SU-DHL-6 (cell line): ENCODE measurements around the gene MCTP1.

ENCODE experiments used
- H2AFZ ChIP-seq: fragments of 200-600 bp; sonication (generic); 2 replicates; pipeline ENCODE4 v1.6.1; 2014; ENCODE audit warnings: low read depth, mild to moderate bottlenecking, moderate library complexity, mixed read lengths, antibody characterized with exemption, low read length; ENCODE audit not compliant: severe bottlenecking
- H3F3A ChIP-seq: fragments of 200-600 bp; shearing (Covaris generic); 2 replicates; pipeline ENCODE4 v1.6.0; 2016; ENCODE audit warnings: antibody characterized with exemption, mild to moderate bottlenecking; ENCODE audit not compliant: insufficient read depth
- H3K27ac ChIP-seq: fragments of 200-600 bp; sonication (generic); 2 replicates; pipeline ENCODE4 v1.5.1; 2016; ENCODE audit warnings: low read depth, mild to moderate bottlenecking, low read length, moderate library complexity, mixed read lengths
- H3K27me3 ChIP-seq: fragments of 200-600 bp; sonication (generic), shearing (Covaris generic); 2 replicates; pipeline ENCODE4 v1.6.0; 2014; ENCODE audit warnings: mild to moderate bottlenecking, low read length
- H3K36me3 ChIP-seq: fragments of 200-600 bp; sonication (generic); 2 replicates; pipeline ENCODE4 v1.6.1; 2014; ENCODE audit warnings: mild to moderate bottlenecking, low read length, mixed read lengths
- H3K4me2 ChIP-seq: fragments of 300-600, 200-600 bp; shearing (Covaris generic), sonication (generic); 2 replicates; pipeline ENCODE4 v1.6.0; 2014; ENCODE audit warnings: low read length, low read depth, mild to moderate bottlenecking; ENCODE audit not compliant: poor library complexity, severe bottlenecking
- H3K4me3 ChIP-seq: fragments of 200-600 bp; sonication (generic); 2 replicates; pipeline ENCODE4 v1.5.1; 2014; ENCODE audit warnings: antibody characterized with exemption, low read length, mild to moderate bottlenecking, mixed read lengths; ENCODE audit not compliant: insufficient read depth, poor library complexity, severe bottlenecking
- H3K79me2 ChIP-seq: fragments of 200-600 bp; sonication (generic); 2 replicates; pipeline ENCODE4 v1.6.1; 2014; ENCODE audit warnings: mild to moderate bottlenecking, low read length, moderate library complexity; ENCODE audit not compliant: insufficient read depth
- H3K9ac ChIP-seq: fragments of 200-600 bp; sonication (generic); 2 replicates; pipeline ENCODE4 v1.7.0; 2014; ENCODE audit warnings: mild to moderate bottlenecking, low read length
- H3K9me2 ChIP-seq: fragments of 200-600 bp; sonication (generic); replicated peaks from 2 replicates; pipeline ENCODE4 v1.6.1; 2014; ENCODE audit warnings: low read length; ENCODE audit not compliant: insufficient read depth
- H3K9me3 ChIP-seq: fragments of 200-600 bp; sonication (generic); 2 replicates; pipeline ENCODE4 v1.6.1; 2014; ENCODE audit warnings: low read length, mixed read lengths; ENCODE audit not compliant: insufficient read depth
- H4K20me1 ChIP-seq: fragments of 200-600 bp; sonication (generic); 2 replicates; pipeline ENCODE4 v1.6.1; 2014; ENCODE audit warnings: low read depth, mild to moderate bottlenecking, antibody characterized with exemption, low read length, moderate library complexity, mixed read lengths
- EZH2phosphoT487 ChIP-seq: fragments of 200-600 bp; sonication (generic), shearing (Covaris generic); conservative IDR thresholded peaks from 2 replicates; pipeline ENCODE4 v1.6.1; 2018; ENCODE audit warnings: mild to moderate bottlenecking, antibody characterized with exemption, low read length, moderate library complexity, mixed read lengths
- TF ChIP-seq, protein P1 (sequence below): fragments of 200-600 bp; sonication (generic); IDR thresholded peaks from one replicate; pipeline ENCODE4 v1.5.1; 2017; ENCODE audit warnings: antibody characterized with exemption, mild to moderate bottlenecking, low read length, moderate library complexity; ENCODE audit not compliant: insufficient read depth, poor library complexity, severe bottlenecking

Gene MCTP1

DNA sequence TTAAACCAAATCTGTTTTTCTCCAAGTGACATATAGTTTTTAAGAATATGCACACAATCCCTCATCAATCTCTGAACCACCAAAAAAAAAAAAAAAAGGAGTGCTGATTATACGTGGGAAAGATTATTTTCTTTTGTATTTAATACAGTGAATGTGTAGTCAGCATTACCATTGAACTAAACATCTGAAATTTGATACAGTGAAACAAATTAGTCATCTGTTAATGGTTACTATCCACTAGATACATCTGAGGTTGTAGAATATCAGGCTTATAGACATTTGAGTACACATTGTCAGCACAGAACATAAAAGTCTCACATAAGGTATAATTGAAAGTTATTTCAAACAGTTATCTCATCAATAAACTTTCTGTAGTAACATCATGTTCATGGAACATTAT is 579.5 kb downstream of the MCTP1 start:
- no peak overlapping the region for H3K9ac ChIP-seq
- no peaks in the 10 kb centered on the region for H3K9me2 ChIP-seq
- H3K9me3 ChIP-seq = no peaks in the 10 kb centered on the region
- no peaks in the 10 kb centered on the region for H4K20me1 ChIP-seq
- no peak overlapping the region for H3K4me3 ChIP-seq
- no peaks in the 10 kb centered on the region for H3K79me2 ChIP-seq
- H3K4me2 ChIP-seq = no peak overlapping the region
- H3F3A ChIP-seq = no peaks in the 10 kb centered on the region
- TF ChIP-seq EZH2phosphoT487 = no peak
- TF ChIP-seq, protein P1, sequence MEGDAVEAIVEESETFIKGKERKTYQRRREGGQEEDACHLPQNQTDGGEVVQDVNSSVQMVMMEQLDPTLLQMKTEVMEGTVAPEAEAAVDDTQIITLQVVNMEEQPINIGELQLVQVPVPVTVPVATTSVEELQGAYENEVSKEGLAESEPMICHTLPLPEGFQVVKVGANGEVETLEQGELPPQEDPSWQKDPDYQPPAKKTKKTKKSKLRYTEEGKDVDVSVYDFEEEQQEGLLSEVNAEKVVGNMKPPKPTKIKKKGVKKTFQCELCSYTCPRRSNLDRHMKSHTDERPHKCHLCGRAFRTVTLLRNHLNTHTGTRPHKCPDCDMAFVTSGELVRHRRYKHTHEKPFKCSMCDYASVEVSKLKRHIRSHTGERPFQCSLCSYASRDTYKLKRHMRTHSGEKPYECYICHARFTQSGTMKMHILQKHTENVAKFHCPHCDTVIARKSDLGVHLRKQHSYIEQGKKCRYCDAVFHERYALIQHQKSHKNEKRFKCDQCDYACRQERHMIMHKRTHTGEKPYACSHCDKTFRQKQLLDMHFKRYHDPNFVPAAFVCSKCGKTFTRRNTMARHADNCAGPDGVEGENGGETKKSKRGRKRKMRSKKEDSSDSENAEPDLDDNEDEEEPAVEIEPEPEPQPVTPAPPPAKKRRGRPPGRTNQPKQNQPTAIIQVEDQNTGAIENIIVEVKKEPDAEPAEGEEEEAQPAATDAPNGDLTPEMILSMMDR = no peak
- H3K27ac ChIP-seq = no peak overlapping the region
- no peaks in the 10 kb centered on the region for H3K27me3 ChIP-seq
- no peak overlapping the region for H2AFZ ChIP-seq
- no peaks in the 10 kb centered on the region for H3K36me3 ChIP-seq

DNA sequence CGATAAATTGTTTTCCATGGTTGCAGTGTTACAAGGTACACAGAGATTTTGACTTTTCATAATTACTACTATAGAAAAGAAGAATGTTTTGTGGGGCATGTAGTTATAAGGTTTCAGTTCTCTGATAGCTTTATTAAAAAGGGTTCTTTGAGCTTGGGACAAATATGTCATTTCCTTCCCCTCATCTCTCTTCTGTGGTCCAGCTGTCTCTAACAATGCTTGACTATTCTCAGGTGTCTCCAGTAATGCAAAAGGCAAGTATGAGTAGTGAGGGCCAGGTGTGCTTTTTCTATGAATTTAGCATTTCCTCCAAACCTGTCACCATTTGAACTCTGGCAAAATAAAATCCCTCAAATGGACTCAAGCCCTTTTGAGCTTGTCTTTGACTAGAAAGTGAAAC is 582.2 kb downstream of the MCTP1 start:
- Histone ChIP-seq H3K27ac (no peak overlapping the region), H3K9me2 (no peaks in the 10 kb centered on the region), H3K79me2 (no peaks in the 10 kb centered on the region), H3F3A (no peaks in the 10 kb centered on the region; the same call in 1 of the 2 replicates), H3K9me3 (no peaks in the 10 kb centered on the region), H3K4me3 (no peak overlapping the region), H3K27me3 (no peaks in the 10 kb centered on the region), H2AFZ (no peak overlapping the region), H4K20me1 (no peaks in the 10 kb centered on the region), H3K9ac (no peak overlapping the region), H3K36me3 (0 out of 2 replicates have a peak, but pooled peaks cover 2% of the 10 kb centered on the region), H3K4me2 (no peak overlapping the region)
- TF ChIP-seq EZH2phosphoT487 = no peak
- TF ChIP-seq, protein P1 = no peak

DNA sequence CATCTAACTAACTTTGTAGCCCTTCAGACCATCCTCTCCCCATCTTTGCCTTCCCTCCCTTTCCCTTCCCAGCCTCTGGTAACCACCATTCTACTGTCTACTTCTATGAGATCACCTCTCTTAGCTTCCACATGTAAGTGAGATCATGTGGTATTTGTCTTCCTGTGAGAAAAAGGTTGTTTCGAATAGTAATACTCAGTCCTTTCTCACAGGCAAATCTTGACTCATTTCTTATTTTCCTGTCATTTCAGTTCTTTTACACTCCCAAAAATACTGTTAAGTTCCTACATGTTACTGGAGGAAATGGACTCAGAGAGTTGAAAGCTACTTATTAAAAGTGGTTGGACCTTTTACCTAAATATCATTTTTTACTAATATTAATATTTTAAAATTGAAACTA is 584.3 kb downstream of the MCTP1 start:
- TF ChIP-seq EZH2phosphoT487 = no peak
- TF ChIP-seq, protein P1 = no peak
- Histone ChIP-seq H3K9me2 (no peaks in the 10 kb centered on the region), H3K79me2 (no peaks in the 10 kb centered on the region), H3K9me3 (no peaks in the 10 kb centered on the region), H4K20me1 (no peaks in the 10 kb centered on the region), H3K4me2 (no peak overlapping the region), H3F3A (no peaks in the 10 kb centered on the region; the same call in 1 of the 2 replicates), H3K4me3 (no peak overlapping the region), H3K9ac (no peak overlapping the region), H3K27ac (no peak overlapping the region), H3K36me3 (0 out of 2 replicates have a peak, but pooled peaks cover 11% of the 10 kb centered on the region), H2AFZ (no peak overlapping the region), H3K27me3 (no peaks in the 10 kb centered on the region)
